GM10266 (cell line): ENCODE results near the gene PDK2.

Experiments
- DNase-seq: peaks from one replicate; pipeline ENCODE4 v3.0.0; 2012; ENCODE audit errors: extremely low spot score
- CTCF ChIP-seq: IDR thresholded peaks from 2 replicates; pipeline ENCODE4 v1.5.1; 2012; ENCODE audit warnings: mild to moderate bottlenecking, low read depth; ENCODE audit not compliant: control insufficient read depth, insufficient read depth; ENCODE audit errors: missing control alignments

Gene PDK2

GRCh38 chr17:50048988-50049387, 46.2 kb upstream of the PDK2 start:
- TF ChIP-seq CTCF, result no peak

GRCh38 chr17:50049636-50050035, 45.5 kb upstream of the PDK2 start:
- no peak for TF ChIP-seq CTCF
- DNase-seq, result no peak

More at GRCh38 chr17:50048988-50049387, 46.2 kb upstream of the PDK2 start:
- DNase-seq, result no peak

GRCh38 chr17:50050431-50051032, 44.6 kb upstream of the PDK2 start:
- no peak for TF ChIP-seq CTCF
- DNase-seq, result no peak

GRCh38 chr17:50051082-50051576, 44.0 kb upstream of the PDK2 start:
- DNase-seq, result no peak
- TF ChIP-seq CTCF, result no peak

GRCh38 chr17:50051606-50052005, 43.5 kb upstream of the PDK2 start:
- DNase-seq, result no peak
- no peak for TF ChIP-seq CTCF

GRCh38 chr17:50052241-50052796, 42.8 kb upstream of the PDK2 start:
- no peak for TF ChIP-seq CTCF
- DNase-seq, result no peak
